SK-N-SH (cell line): ENCODE data around the gene TMEM138.

Experiments used
- ELF1 ChIP-seq: IDR thresholded peaks from 2 replicates; pipeline ENCODE4 v1.4.0; 2012
- GABPA ChIP-seq: IDR thresholded peaks from 2 replicates; pipeline ENCODE4 v1.4.0; 2012; ENCODE audit warnings: low read depth, mild to moderate bottlenecking
- MXI1 ChIP-seq: IDR thresholded peaks from 2 replicates; pipeline ENCODE4 v1.6.1; 2012; ENCODE audit warnings: mild to moderate bottlenecking, low read depth, low read length, improper control_type of control experiment
- POLR2AphosphoS5 ChIP-seq: IDR thresholded peaks from 2 replicates; pipeline ENCODE4 v1.6.1; 2012; ENCODE audit warnings: low read depth, low read length
- RAD21 ChIP-seq: IDR thresholded peaks from 2 replicates; pipeline ENCODE4 v1.6.1; 2012; ENCODE audit warnings: mild to moderate bottlenecking, low read length
- RFX5 ChIP-seq: IDR thresholded peaks from 2 replicates; pipeline ENCODE4 v1.6.1; 2012; ENCODE audit warnings: mild to moderate bottlenecking, improper control_type of control experiment, low read length
- RXRA ChIP-seq: IDR thresholded peaks from 2 replicates; pipeline ENCODE4 v1.4.0; 2012; ENCODE audit warnings: low read depth, mild to moderate bottlenecking, borderline replicate concordance
- TAF1 ChIP-seq: IDR thresholded peaks from 2 replicates; pipeline ENCODE4 v1.6.1; 2012; ENCODE audit warnings: low read depth, mild to moderate bottlenecking, low read length, moderate library complexity, borderline replicate concordance
- YY1 ChIP-seq: IDR thresholded peaks from 2 replicates; pipeline ENCODE4 v1.4.0; 2012; ENCODE audit warnings: low read depth, mild to moderate bottlenecking
- TF ChIP-seq, protein P1 (sequence below): IDR thresholded peaks from 2 replicates; pipeline ENCODE4 v1.4.0; 2012; ENCODE audit warnings: low read depth
- TF ChIP-seq, protein P2 (sequence below): fragments of 200-600 bp; sonication (generic); IDR thresholded peaks from 2 replicates; pipeline ENCODE4 v1.6.1; 2017; ENCODE audit warnings: antibody characterized with exemption, mild to moderate bottlenecking, moderate library complexity
- TF ChIP-seq, protein P3 (sequence below): IDR thresholded peaks from 2 replicates; pipeline ENCODE4 v1.4.0; 2012; ENCODE audit warnings: low read depth, borderline replicate concordance
- TF ChIP-seq, protein P4 (sequence below): fragments of 150-350 bp; IDR thresholded peaks from 2 replicates; pipeline ENCODE4 v1.6.1; 2017; ENCODE audit warnings: antibody characterized with exemption, low read length, low read depth, borderline replicate concordance

DNA sequence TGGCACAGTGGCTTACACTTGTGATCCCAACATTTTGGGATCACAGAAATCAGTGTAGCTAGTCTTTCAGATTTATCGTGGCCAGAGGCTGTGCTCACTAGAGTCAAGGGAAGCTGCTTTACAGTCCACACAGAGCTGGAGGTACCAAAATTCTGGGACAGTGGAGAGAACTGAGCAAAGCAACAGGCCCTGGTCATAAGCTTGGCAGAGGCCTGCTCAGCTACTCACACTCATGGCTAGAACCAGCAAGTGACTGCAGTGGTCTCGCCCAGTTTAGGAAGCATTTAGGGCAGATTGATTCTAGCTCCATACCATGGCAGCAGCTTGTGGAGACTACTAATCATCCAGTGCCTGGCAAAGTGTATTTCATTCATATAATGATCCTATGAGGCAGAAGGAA lies 39.0 kb downstream of the TMEM138 start:
- TF ChIP-seq, protein P1, sequence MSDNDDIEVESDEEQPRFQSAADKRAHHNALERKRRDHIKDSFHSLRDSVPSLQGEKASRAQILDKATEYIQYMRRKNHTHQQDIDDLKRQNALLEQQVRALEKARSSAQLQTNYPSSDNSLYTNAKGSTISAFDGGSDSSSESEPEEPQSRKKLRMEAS = no peak
- no peak for TF ChIP-seq GABPA
- TF ChIP-seq RAD21 = no peak
- TF ChIP-seq, protein P2, sequence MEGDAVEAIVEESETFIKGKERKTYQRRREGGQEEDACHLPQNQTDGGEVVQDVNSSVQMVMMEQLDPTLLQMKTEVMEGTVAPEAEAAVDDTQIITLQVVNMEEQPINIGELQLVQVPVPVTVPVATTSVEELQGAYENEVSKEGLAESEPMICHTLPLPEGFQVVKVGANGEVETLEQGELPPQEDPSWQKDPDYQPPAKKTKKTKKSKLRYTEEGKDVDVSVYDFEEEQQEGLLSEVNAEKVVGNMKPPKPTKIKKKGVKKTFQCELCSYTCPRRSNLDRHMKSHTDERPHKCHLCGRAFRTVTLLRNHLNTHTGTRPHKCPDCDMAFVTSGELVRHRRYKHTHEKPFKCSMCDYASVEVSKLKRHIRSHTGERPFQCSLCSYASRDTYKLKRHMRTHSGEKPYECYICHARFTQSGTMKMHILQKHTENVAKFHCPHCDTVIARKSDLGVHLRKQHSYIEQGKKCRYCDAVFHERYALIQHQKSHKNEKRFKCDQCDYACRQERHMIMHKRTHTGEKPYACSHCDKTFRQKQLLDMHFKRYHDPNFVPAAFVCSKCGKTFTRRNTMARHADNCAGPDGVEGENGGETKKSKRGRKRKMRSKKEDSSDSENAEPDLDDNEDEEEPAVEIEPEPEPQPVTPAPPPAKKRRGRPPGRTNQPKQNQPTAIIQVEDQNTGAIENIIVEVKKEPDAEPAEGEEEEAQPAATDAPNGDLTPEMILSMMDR = no peak
- TF ChIP-seq MXI1 = no peak
- TF ChIP-seq, protein P3, sequence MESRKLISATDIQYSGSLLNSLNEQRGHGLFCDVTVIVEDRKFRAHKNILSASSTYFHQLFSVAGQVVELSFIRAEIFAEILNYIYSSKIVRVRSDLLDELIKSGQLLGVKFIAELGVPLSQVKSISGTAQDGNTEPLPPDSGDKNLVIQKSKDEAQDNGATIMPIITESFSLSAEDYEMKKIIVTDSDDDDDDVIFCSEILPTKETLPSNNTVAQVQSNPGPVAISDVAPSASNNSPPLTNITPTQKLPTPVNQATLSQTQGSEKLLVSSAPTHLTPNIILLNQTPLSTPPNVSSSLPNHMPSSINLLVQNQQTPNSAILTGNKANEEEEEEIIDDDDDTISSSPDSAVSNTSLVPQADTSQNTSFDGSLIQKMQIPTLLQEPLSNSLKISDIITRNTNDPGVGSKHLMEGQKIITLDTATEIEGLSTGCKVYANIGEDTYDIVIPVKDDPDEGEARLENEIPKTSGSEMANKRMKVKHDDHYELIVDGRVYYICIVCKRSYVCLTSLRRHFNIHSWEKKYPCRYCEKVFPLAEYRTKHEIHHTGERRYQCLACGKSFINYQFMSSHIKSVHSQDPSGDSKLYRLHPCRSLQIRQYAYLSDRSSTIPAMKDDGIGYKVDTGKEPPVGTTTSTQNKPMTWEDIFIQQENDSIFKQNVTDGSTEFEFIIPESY = no peak
- TF ChIP-seq, protein P4, sequence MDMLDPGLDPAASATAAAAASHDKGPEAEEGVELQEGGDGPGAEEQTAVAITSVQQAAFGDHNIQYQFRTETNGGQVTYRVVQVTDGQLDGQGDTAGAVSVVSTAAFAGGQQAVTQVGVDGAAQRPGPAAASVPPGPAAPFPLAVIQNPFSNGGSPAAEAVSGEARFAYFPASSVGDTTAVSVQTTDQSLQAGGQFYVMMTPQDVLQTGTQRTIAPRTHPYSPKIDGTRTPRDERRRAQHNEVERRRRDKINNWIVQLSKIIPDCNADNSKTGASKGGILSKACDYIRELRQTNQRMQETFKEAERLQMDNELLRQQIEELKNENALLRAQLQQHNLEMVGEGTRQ = no peak
- no peak for TF ChIP-seq RXRA
- TF ChIP-seq POLR2AphosphoS5 = no peak
- TF ChIP-seq RFX5 = no peak
- TF ChIP-seq TAF1 = no peak
- no peak for TF ChIP-seq YY1
- no peak for TF ChIP-seq ELF1
